HEK293 (cell line): ENCODE results near the gene PAN2.
A peak's percentile ranks its signal among the peaks of the same experiment; 100 is the strongest.
"Not testable (repeated sequence)": the region's sequence is repeated elsewhere in the genome, so short reads cannot be mapped to it uniquely, and the experiment has no call there.

Experiments used
- CTCF ChIP-seq: fragments of 450-650 bp; formaldehyde crosslinking; IDR thresholded peaks from 2 replicates; pipeline ENCODE4 v1.5.1; 2016; ENCODE audit warnings: missing biosample characterization, missing genetic modification characterization
- KLF16 ChIP-seq: fragments of 450-650 bp; formaldehyde crosslinking; IDR thresholded peaks from 2 replicates; pipeline ENCODE4 v1.5.1; 2017; ENCODE audit warnings: missing biosample characterization, missing genetic modification characterization
- ZNF133 ChIP-seq: fragments of 450-650 bp; formaldehyde crosslinking; IDR thresholded peaks from 2 replicates; pipeline ENCODE4 v1.5.1; 2016; ENCODE audit warnings: missing biosample characterization, missing genetic modification characterization
- ZNF18 ChIP-seq: fragments of 450-650 bp; formaldehyde crosslinking; IDR thresholded peaks from 2 replicates; pipeline ENCODE4 v1.5.1; 2016; ENCODE audit warnings: missing biosample characterization, missing genetic modification characterization
- ZNF280D ChIP-seq: fragments of 450-650 bp; formaldehyde crosslinking; IDR thresholded peaks from 2 replicates; pipeline ENCODE4 v1.5.1; 2016; ENCODE audit warnings: missing biosample characterization, missing genetic modification characterization
- ZNF311 ChIP-seq: fragments of 450-650 bp; formaldehyde crosslinking; IDR thresholded peaks from 2 replicates; pipeline ENCODE4 v1.5.1; 2017; ENCODE audit warnings: missing biosample characterization, missing genetic modification characterization, borderline replicate concordance
- ZNF324 ChIP-seq: fragments of 450-650 bp; formaldehyde crosslinking; IDR thresholded peaks from 2 replicates; pipeline ENCODE4 v1.5.1; 2016; ENCODE audit warnings: missing biosample characterization, missing genetic modification characterization
- ZNF362 ChIP-seq: fragments of 450-650 bp; formaldehyde crosslinking; IDR thresholded peaks from 2 replicates; pipeline ENCODE4 v1.5.1; 2016; ENCODE audit warnings: missing biosample characterization, missing genetic modification characterization
- ZNF416 ChIP-seq: fragments of 450-650 bp; formaldehyde crosslinking; IDR thresholded peaks from 2 replicates; pipeline ENCODE4 v1.5.1; 2016; ENCODE audit warnings: missing biosample characterization, missing genetic modification characterization
- ZNF501 ChIP-seq: fragments of 450-650 bp; formaldehyde crosslinking; IDR thresholded peaks from 2 replicates; pipeline ENCODE4 v1.5.1; 2016; ENCODE audit warnings: missing biosample characterization, missing genetic modification characterization
- ZNF530 ChIP-seq: fragments of 450-650 bp; formaldehyde crosslinking; IDR thresholded peaks from 2 replicates; pipeline ENCODE4 v1.5.1; 2016; ENCODE audit warnings: low read depth, missing biosample characterization, missing genetic modification characterization
- ZNF624 ChIP-seq: fragments of 450-650 bp; formaldehyde crosslinking; IDR thresholded peaks from 2 replicates; pipeline ENCODE4 v1.5.1; 2017; ENCODE audit warnings: missing biosample characterization, missing genetic modification characterization

- TF ChIP-seq CTCF (tag by site-specific recombination); ZNF624 (tag by site-specific recombination); ZNF311 (tag by site-specific recombination); ZNF18 (tag by site-specific recombination); ZNF133 (tag by site-specific recombination); KLF16 (tag by site-specific recombination); ZNF416; ZNF280D (tag by site-specific recombination); ZNF530 (tag by site-specific recombination); ZNF324; ZNF501 (tag by site-specific recombination): not testable (repeated sequence)
- TF ChIP-seq ZNF362 (tag by site-specific recombination) = peak; percentile 67
Measured at GRCh38 chr12:56284263-56284662, 49.5 kb downstream of the PAN2 start.
